ENCODE data around the gene PIK3CD. TPM values are rescaled to one million over a fixed set of nuclear protein-coding genes. Genes with fewer than 3 reads are reported as not detected.
"Not testable (repeated sequence)": the region's sequence is repeated elsewhere in the genome, so short reads cannot be mapped to it uniquely, and the experiment has no call there.

Gene PIK3CD
- total RNA-seq, 1 experiment from 2014 or later = 17.7 TPM

DNA sequence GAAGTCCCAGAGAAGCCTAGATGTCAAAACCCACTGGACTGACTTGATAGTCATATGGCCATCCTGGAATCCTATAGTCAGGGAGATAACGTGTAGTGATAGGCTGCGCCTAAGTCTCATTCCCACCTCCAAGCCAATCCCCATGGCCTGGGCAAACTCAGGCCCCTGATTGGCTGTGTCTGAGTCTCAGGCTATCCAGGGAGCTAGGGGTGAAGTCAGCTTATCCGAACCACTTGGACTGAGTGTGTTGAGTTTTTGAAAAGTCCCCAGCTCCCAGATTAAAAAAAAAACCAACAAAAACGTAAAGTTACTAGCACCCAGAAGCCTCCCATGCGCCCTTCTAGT, 51.6 kb downstream of the PIK3CD start:
- no peak for DNase-seq (ENCODE audit: low read depth, low spot score)
- in situ Hi-C loops (cut with HindIII; ENCODE audit: low pct_unique_long_range_greater_than_20kb, low sequenced_read_pairs) = no loop called here

GRCh38 chr1:9703681-9704080, 52.1 kb downstream of the PIK3CD start:
- DNase-seq (ENCODE audit: low read depth, low spot score) = no peak
- in situ Hi-C loops (cut with HindIII; ENCODE audit: low pct_unique_long_range_greater_than_20kb, low sequenced_read_pairs) = no loop called here

DNA sequence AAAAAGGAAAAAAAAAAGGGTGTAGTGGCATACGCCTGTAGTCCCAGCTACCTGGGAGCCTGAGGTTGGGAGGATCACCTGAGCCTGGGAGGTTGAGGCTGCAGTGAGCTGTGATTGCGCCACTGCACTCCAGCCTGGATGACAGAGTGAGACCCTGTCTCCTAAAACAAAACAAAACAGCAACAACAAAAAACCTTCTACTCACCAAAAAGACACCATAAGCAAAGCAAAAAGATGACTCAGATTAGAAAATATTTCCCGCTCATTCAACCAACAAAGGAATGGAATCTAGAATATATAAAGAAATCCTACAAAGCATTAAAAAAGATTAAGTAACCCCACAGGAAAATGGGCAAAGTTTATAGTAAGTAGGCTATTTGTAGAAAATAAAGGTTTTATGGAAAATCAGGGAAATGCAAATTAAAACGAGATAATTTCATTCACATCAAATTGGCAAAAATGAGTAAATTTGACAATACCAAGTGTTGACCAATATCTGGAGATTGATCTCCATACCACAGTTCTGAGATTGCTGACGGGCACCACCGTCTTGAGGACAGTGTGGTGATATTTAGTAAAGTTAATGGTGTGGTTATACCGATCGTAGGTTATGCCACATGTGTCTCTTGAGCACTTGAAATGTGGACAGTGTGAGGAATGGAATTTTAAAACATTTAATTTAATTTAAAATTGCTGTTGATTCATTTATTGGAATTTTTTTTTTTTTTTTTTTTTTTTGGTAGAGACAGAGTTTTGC, 54.0 kb downstream of the PIK3CD start:
- in situ Hi-C loops (cut with HindIII; ENCODE audit: low pct_unique_long_range_greater_than_20kb, low sequenced_read_pairs) = no loop called here
- no peak for DNase-seq (ENCODE audit: low read depth, low spot score)

DNA sequence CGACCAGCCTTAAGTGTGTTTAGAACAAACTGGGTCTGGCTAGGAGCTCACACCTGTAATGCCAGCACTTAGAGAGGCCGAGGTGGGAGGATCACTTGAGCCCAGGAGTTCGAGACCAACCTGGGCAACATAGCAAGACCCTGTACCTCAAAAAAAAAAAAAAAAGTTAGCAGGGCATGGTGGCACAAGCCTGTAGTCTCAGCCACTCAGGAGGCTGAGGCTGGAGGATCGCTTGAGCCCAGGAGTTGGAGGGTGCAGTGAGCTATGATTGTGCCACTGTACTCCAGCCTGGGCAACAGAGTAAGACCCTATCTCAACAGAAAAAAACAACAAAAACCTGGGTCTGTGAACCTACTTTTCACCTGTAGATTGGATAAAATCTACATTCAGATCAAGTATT, 54.6 kb downstream of the PIK3CD start:
- in situ Hi-C loops (cut with HindIII; ENCODE audit: low pct_unique_long_range_greater_than_20kb, low sequenced_read_pairs) = no loop called here
- DNase-seq (ENCODE audit: low read depth, low spot score) = no peak

DNA sequence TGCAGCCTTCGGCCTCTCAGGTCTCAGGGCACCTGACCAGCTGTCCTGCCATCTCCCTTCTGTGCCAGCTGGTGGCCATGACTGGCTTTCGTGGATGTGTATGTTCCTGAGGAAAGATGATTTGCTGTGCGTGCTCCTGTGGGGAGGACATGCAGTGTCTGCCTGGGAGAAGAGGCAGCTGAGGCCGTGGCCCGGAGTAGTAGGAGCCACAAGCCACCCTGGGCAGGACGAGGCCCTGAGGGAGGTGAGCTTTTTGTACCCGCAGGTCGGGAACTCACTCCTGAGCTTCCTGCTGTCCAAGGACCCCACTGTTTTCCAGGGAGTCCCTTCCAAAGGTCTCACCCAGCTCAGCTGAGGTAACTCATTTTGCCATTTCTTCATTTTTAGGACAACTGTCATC, 58.5 kb downstream of the PIK3CD start:
- in situ Hi-C loops (cut with HindIII; ENCODE audit: low pct_unique_long_range_greater_than_20kb, low sequenced_read_pairs) = no loop called here
- no peak for DNase-seq (ENCODE audit: low read depth, low spot score)

- DNase-seq (ENCODE audit: low read depth, low spot score) = no peak
- in situ Hi-C loops (cut with HindIII; ENCODE audit: low pct_unique_long_range_greater_than_20kb, low sequenced_read_pairs) = no loop called here
These were observed 60.0 kb downstream of the PIK3CD start for GRCh38 chr1:9711466-9712020.

DNA sequence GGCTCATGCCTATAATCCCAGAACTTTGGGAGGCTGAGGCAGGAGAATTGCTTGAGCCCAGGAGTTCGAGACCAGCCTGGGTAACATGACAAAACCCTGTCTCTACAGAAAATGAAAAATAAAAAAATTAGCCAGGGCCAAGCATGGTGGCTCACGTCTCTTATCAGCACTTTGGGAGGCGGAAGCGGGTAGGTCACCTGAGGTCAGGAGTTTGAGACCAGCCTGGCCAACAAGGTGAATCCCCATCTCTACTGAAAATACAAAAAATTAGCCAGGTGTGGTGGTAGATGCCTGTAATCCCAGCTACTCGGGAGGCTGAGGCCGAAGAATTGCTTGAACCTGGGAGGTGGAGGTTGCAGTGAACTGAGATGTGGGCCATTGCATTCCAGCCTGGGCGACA, 61.2 kb downstream of the PIK3CD start:
- in situ Hi-C loops (cut with HindIII; ENCODE audit: low pct_unique_long_range_greater_than_20kb, low sequenced_read_pairs) = not testable (repeated sequence)

GRCh38 chr1:9714257-9714718, 62.8 kb downstream of the PIK3CD start:
- in situ Hi-C loops (cut with HindIII; ENCODE audit: low pct_unique_long_range_greater_than_20kb, low sequenced_read_pairs) = no loop called here
- no peak for DNase-seq (ENCODE audit: low read depth, low spot score)

More for the DNA sequence above, 61.2 kb downstream of the PIK3CD start:
- not testable (repeated sequence) for DNase-seq (ENCODE audit: low read depth, low spot score)

DNA sequence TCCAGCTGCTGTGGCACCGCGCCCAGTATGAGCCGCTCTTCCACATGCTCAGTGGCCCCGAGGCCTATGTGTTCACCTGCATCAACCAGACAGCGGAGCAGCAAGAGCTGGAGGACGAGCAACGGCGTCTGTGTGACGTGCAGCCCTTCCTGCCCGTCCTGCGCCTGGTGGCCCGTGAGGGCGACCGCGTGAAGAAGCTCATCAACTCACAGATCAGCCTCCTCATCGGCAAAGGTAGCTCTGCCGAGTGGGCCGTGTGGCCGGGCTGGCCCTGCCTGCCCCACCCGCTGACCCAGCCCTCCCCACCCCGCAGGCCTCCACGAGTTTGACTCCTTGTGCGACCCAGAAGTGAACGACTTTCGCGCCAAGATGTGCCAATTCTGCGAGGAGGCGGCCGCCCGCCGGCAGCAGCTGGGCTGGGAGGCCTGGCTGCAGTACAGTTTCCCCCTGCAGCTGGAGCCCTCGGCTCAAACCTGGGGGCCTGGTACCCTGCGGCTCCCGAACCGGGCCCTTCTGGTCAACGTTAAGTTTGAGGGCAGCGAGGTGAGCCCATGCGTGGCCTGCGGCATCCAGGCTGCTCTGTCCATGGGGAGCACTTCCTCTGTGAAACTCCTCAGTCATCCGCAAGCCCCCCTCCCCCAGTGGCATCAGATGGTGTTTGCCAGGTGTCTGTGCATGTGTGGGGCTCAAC, 64.2 kb downstream of the PIK3CD start:
- no peak for DNase-seq (ENCODE audit: low read depth, low spot score)
- in situ Hi-C loops (cut with HindIII; ENCODE audit: low pct_unique_long_range_greater_than_20kb, low sequenced_read_pairs) = no loop called here

- in situ Hi-C loops (cut with HindIII; ENCODE audit: low pct_unique_long_range_greater_than_20kb, low sequenced_read_pairs) = no loop called here
- DNase-seq (ENCODE audit: low read depth, low spot score) = no peak
These were observed 65.1 kb downstream of the PIK3CD start for GRCh38 chr1:9716404-9717192.

DNA sequence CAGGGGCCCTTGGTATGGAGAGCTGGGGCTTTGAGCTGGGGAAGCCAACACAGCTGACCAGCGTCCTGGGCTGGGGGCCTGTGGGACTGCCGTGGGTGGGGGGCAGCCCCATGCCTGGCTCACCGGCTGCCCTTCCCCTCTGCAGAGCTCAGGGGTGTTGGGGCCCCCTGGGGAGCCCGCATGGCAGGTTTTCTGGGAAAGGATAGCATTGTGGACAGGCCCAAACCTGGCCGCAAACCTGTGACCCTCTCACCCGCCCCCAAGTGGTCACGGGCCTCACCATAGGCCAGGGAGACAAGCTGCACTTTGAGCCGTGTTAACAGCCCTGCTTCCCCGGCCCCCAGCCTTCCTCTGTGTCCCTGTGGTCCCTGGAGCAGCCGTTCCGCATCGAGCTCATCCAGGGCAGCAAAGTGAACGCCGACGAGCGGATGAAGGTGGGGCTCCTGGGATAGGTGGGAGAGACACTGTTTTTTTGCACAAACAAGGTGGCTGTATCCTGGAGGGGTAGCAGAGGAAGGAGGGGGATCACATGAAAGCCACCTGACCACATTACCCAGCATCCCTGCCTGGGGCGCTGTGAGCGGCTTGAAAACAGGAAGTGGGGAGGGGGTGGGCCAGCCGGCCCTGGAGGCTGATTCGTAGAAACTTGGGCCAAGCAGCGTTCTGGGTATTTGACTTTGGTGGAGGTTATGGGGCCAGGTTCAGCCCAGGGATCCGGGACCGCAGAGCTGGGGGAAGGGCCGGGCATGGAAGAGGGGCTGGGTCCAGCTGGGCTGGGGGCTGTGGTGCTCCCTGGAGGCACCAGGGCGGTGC, 65.9 kb downstream of the PIK3CD start:
- DNase-seq (ENCODE audit: low read depth, low spot score) = peak; percentile 92
- in situ Hi-C loops (cut with HindIII; ENCODE audit: low pct_unique_long_range_greater_than_20kb, low sequenced_read_pairs) = no loop called here

- in situ Hi-C loops (cut with HindIII; ENCODE audit: low pct_unique_long_range_greater_than_20kb, low sequenced_read_pairs) = no loop called here
- DNase-seq (ENCODE audit: low read depth, low spot score) = no peak
These were observed 66.6 kb downstream of the PIK3CD start for GRCh38 chr1:9718006-9718680.

DNA sequence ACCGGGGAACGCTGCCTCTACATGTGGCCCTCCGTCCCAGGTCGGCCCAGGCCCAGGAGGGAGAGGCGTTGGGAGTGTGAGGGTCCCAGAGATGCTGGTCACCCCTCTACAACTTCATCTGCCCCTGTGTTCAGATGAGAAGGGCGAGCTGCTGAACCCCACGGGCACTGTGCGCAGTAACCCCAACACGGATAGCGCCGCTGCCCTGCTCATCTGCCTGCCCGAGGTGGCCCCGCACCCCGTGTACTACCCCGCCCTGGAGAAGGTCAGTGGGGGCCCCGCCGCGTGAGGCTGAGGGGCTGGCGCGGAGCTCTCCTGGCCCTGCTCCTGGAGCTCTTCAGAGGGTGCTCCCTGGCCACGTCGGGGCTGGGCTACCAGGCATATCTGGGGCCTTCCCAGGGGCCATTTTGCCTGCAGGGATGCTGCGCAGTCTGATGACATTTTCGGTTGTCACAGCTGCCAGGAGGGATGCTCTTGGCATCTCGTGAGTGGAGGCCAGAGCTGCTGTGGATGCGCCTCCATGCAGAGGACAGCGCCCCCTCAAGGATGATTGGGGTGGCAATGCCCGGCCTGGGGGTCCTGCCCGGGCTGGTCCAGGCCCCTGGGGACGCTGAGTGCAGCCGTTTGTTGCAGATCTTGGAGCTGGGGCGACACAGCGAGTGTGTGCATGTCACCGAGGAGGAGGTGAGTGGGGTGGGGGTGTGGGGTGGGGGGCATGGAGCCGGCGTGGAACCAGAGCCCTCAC, 68.6 kb downstream of the PIK3CD start:
- no peak for DNase-seq (ENCODE audit: low read depth, low spot score)
- in situ Hi-C loops (cut with HindIII; ENCODE audit: low pct_unique_long_range_greater_than_20kb, low sequenced_read_pairs) = no loop called here

GRCh38 chr1:9720785-9721605, 69.5 kb downstream of the PIK3CD start:
- DNase-seq (ENCODE audit: low read depth, low spot score) = no peak
- in situ Hi-C loops (cut with HindIII; ENCODE audit: low pct_unique_long_range_greater_than_20kb, low sequenced_read_pairs) = no loop called here

GRCh38 chr1:9721606-9722377, 70.3 kb downstream of the PIK3CD start:
- peak; percentile 48 for DNase-seq (ENCODE audit: low read depth, low spot score)
- in situ Hi-C loops (cut with HindIII; ENCODE audit: low pct_unique_long_range_greater_than_20kb, low sequenced_read_pairs) = no loop called here
